ENCODE measurements around the gene ESYT2.

GRCh38 chr7:158741294-158741666, 88.0 kb downstream of the ESYT2 start:
- TF ChIP-seq CTCF (tag by site-specific recombination; IDR thresholded peaks at IDR 0.05) = no peak
- TF ChIP-seq KLF8 (tag by site-specific recombination; IDR thresholded peaks at IDR 0.05) = no peak
- TF ChIP-seq ZBTB6 (tag by site-specific recombination; IDR thresholded peaks at IDR 0.05) = no peak
- no peak for TF ChIP-seq ZNF184 (tag by site-specific recombination; IDR thresholded peaks at IDR 0.05)
- TF ChIP-seq ZNF274 (IDR thresholded peaks at IDR 0.05; ENCODE audit: low read length) = no peak
- TF ChIP-seq ZNF274 (tag by site-specific recombination; IDR thresholded peaks at IDR 0.05; ENCODE audit: borderline replicate concordance) = no peak
- no peak for TF ChIP-seq REST (tag by site-specific recombination; IDR thresholded peaks at IDR 0.05)
- TF ChIP-seq ZNF292 (tag by site-specific recombination; IDR thresholded peaks at IDR 0.05; ENCODE audit: borderline replicate concordance, low read depth) = no peak
- TF ChIP-seq ZNF239 (tag by site-specific recombination; IDR thresholded peaks at IDR 0.05) = no peak
- TF ChIP-seq, protein P1, sequence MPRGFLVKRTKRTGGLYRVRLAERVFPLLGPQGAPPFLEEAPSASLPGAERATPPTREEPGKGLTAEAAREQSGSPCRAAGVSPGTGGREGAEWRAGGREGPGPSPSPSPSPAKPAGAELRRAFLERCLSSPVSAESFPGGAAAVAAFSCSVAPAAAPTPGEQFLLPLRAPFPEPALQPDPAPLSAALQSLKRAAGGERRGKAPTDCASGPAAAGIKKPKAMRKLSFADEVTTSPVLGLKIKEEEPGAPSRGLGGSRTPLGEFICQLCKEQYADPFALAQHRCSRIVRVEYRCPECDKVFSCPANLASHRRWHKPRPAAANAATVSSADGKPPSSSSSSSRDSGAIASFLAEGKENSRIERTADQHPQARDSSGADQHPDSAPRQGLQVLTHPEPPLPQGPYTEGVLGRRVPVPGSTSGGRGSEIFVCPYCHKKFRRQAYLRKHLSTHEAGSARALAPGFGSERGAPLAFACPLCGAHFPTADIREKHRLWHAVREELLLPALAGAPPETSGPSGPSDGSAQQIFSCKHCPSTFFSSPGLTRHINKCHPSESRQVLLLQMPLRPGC (tag by site-specific recombination; IDR thresholded peaks at IDR 0.05) = no peak
- TF ChIP-seq ZNF768 (tag by site-specific recombination; IDR thresholded peaks at IDR 0.05) = no peak
